ENCODE data around the gene TGFB3. TPM values are rescaled to one million over a fixed set of nuclear protein-coding genes. Genes with fewer than 3 reads are reported as not detected.

Gene TGFB3
- polyA plus RNA-seq, 1 donor from 2014 or later: 1.3 TPM

GRCh38 chr14:75939200-75939599, 42.6 kb downstream of the TGFB3 start:
- TF ChIP-seq EZH2 (IDR thresholded peaks at IDR 0.05; ENCODE audit: borderline replicate concordance, insufficient read depth, low read length, poor library complexity, severe bottlenecking) (no peak), EP300 (conservative IDR thresholded peaks at IDR 0.05; ENCODE audit: poor library complexity, severe bottlenecking) (no peak), CTCF (IDR thresholded peaks at IDR 0.05; ENCODE audit: poor library complexity, severe bottlenecking) (no peak), SMC3 (conservative IDR thresholded peaks at IDR 0.05; ENCODE audit: poor library complexity) (no peak), MXI1 (conservative IDR thresholded peaks at IDR 0.05; ENCODE audit: poor library complexity, severe bottlenecking) (no peak), REST (IDR thresholded peaks at IDR 0.05; ENCODE audit: borderline replicate concordance) (no peak), TAF1 (IDR thresholded peaks at IDR 0.05; ENCODE audit: low read depth) (no peak), RAD21 (conservative IDR thresholded peaks at IDR 0.05) (no peak), POLR2AphosphoS5 (IDR thresholded peaks at IDR 0.05) (no peak)
- H3K36me3 ChIP-seq (ENCODE audit: insufficient read depth, low read length): no peaks in the 10 kb centered on the region
- H3K9ac ChIP-seq (ENCODE audit: low read length): no peak overlapping the region
- no peaks in the 10 kb centered on the region for H3K9me2 ChIP-seq (ENCODE audit: insufficient read depth, low read length)
- H3K9me3 ChIP-seq (ENCODE audit: low read length): no peaks in the 10 kb centered on the region
- no peaks in the 10 kb centered on the region for H3F3A ChIP-seq (ENCODE audit: insufficient read depth, low read length, poor library complexity, severe bottlenecking)
- H4K20me1 ChIP-seq (ENCODE audit: insufficient read depth): no peaks in the 10 kb centered on the region
- H3K27me3 ChIP-seq (ENCODE audit: insufficient read depth, low read depth, low read length): no peaks in the 10 kb centered on the region
- no peak overlapping the region for H3K4me3 ChIP-seq (ENCODE audit: low read length)
- H3K27ac ChIP-seq (ENCODE audit: low read length): no peak overlapping the region
- H3K79me2 ChIP-seq (replicated peaks; ENCODE audit: insufficient read depth, low read length): no peaks in the 10 kb centered on the region
- no peak overlapping the region for H3K4me2 ChIP-seq (ENCODE audit: low read length)
- no peak overlapping the region for H2AFZ ChIP-seq (ENCODE audit: low read depth, low read length)

- Histone ChIP-seq H3F3A (ENCODE audit: insufficient read depth, low read length, poor library complexity, severe bottlenecking) (no peaks in the 10 kb centered on the region), H3K9ac (ENCODE audit: low read length) (no peak overlapping the region)
These were observed 46.7 kb downstream of the TGFB3 start for GRCh38 chr14:75934998-75935628.

More at GRCh38 chr14:75934998-75935628, 46.7 kb downstream of the TGFB3 start:
- H3K79me2 ChIP-seq (replicated peaks; ENCODE audit: insufficient read depth, low read length): no peaks in the 10 kb centered on the region
- no peaks in the 10 kb centered on the region for H3K36me3 ChIP-seq (ENCODE audit: insufficient read depth, low read length)
- H3K27me3 ChIP-seq (ENCODE audit: insufficient read depth, low read depth, low read length): no peaks in the 10 kb centered on the region
- H4K20me1 ChIP-seq (ENCODE audit: insufficient read depth): no peaks in the 10 kb centered on the region
- peak; percentile 73 for TF ChIP-seq EP300 (conservative IDR thresholded peaks at IDR 0.05; ENCODE audit: poor library complexity, severe bottlenecking)
- peak; percentile 34 for TF ChIP-seq POLR2AphosphoS5 (IDR thresholded peaks at IDR 0.05)
- no peak for TF ChIP-seq REST (IDR thresholded peaks at IDR 0.05; ENCODE audit: borderline replicate concordance)
- TF ChIP-seq SMC3 (conservative IDR thresholded peaks at IDR 0.05; ENCODE audit: poor library complexity): no peak
- no peak for TF ChIP-seq CTCF (IDR thresholded peaks at IDR 0.05; ENCODE audit: poor library complexity, severe bottlenecking)
- no peak overlapping the region for H3K4me2 ChIP-seq (ENCODE audit: low read length)
- peak overlapping the region; percentile 23 for H3K27ac ChIP-seq (ENCODE audit: low read length)
- H3K4me3 ChIP-seq (ENCODE audit: low read length): peak overlapping the region; percentile 14
- no peak overlapping the region for H2AFZ ChIP-seq (ENCODE audit: low read depth, low read length)
- H3K9me2 ChIP-seq (ENCODE audit: insufficient read depth, low read length): no peaks in the 10 kb centered on the region
- H3K9me3 ChIP-seq (ENCODE audit: low read length): no peaks in the 10 kb centered on the region
